H1 (cell line): ENCODE measurements around the gene MSH2. TPM values are rescaled to one million over a fixed set of nuclear protein-coding genes. Genes with fewer than 3 reads are reported as not detected.

Source experiments
- CTCF ChIA-PET: fragments of 300-600 bp; sonication (Branson Sonifier 250); formaldehyde crosslinking; loops from one replicate; lab custom pipeline; 2021; ENCODE audit not compliant: partially characterized antibody; lab: Charles Lee
- POLR2A ChIA-PET: fragments of 300-600 bp; sonication (Branson Sonifier 250); formaldehyde crosslinking; loops from one replicate; lab custom pipeline; 2021; ENCODE audit warnings: inconsistent platforms; ENCODE audit not compliant: partially characterized antibody; lab: Charles Lee
- DNase-seq, 2 experiments: peaks; one replicate each; pipeline versions ENCODE4 v3.0.0 to v3.0.0-alpha.2; 2010 to 2022; ENCODE audit warnings: low spot score in 2 of 2, low read depth in 1 of 2, mixed read lengths in 1 of 2
- FAIRE-seq: peaks from 2 replicates; lab custom pipeline; 2011; peaks lifted over from hg19 to GRCh38; lab: Jason Lieb, UNC
- H2AFZ ChIP-seq: 2 replicates; pipeline ENCODE4 v1.8.1; 2012; ENCODE audit warnings: low read length, inconsistent platforms
- H2AK5ac ChIP-seq: 2 replicates; pipeline ENCODE4 v1.6.1; 2013; ENCODE audit warnings: low read depth, low read length
- H2BK120ac ChIP-seq: replicated peaks from 2 replicates; pipeline ENCODE3; 2013; ENCODE audit warnings: low read depth, low read length, inconsistent platforms
- H2BK12ac ChIP-seq: 2 replicates; pipeline ENCODE4 v1.6.1; 2013; ENCODE audit warnings: low read depth, low read length
- H2BK15ac ChIP-seq: 2 replicates; pipeline ENCODE4 v1.6.1; 2013; ENCODE audit warnings: low read length
- H2BK20ac ChIP-seq: 2 replicates; pipeline ENCODE4 v1.6.1; 2013; ENCODE audit warnings: low read length
- H2BK5ac ChIP-seq: 2 replicates; pipeline ENCODE4 v1.6.1; 2013; ENCODE audit warnings: low read depth, low read length
- H3K14ac ChIP-seq: 2 replicates; pipeline ENCODE4 v1.6.1; 2013; ENCODE audit warnings: inconsistent platforms; ENCODE audit not compliant: insufficient read length
- H3K18ac ChIP-seq: 2 replicates; pipeline ENCODE4 v1.6.1; 2013; ENCODE audit warnings: low read length; ENCODE audit errors: extremely low read depth
- H3K23ac ChIP-seq: 2 replicates; pipeline ENCODE4 v1.6.1; 2013; ENCODE audit warnings: inconsistent platforms; ENCODE audit not compliant: insufficient read length
- H3K23me2 ChIP-seq: 2 replicates; pipeline ENCODE4 v1.6.1; 2013; ENCODE audit warnings: low read depth, low read length
- H3K27ac ChIP-seq: 2 replicates; pipeline ENCODE4 v1.6.1; 2011; ENCODE audit warnings: low read depth, low read length, inconsistent platforms
- H3K27me3 ChIP-seq, 4 experiments: replicated peaks in 1 of 4; 1 replicate in 1 of 4; 2 replicates in 3 of 4; pipeline versions ENCODE4 v1.6.1 to v1.8.1; 2011 to 2013; ENCODE audit warnings: low read length in 3 of 4, mild to moderate bottlenecking in 3 of 4, inconsistent platforms in 2 of 4, mixed read lengths in 2 of 4, moderate library complexity in 1 of 4; ENCODE audit not compliant: control insufficient read depth in 3 of 4, insufficient read depth in 3 of 4; ENCODE audit errors: extremely low read depth in 1 of 4
- H3K36me3 ChIP-seq, 4 experiments: 2 replicates each; pipeline versions ENCODE4 v1.6.1 to v1.8.1; 2011 to 2013; ENCODE audit warnings: mild to moderate bottlenecking in 4 of 4, low read length in 3 of 4, moderate library complexity in 2 of 4, control low read depth in 1 of 4, inconsistent platforms in 1 of 4; ENCODE audit not compliant: insufficient read depth in 4 of 4, control insufficient read depth in 2 of 4
- H3K4ac ChIP-seq: replicated peaks from 2 replicates; pipeline ENCODE3; 2013; ENCODE audit warnings: low read length, low read depth, mixed read lengths, inconsistent platforms; ENCODE audit not compliant: insufficient read length
- H3K4me1 ChIP-seq, 4 experiments: replicated peaks in 1 of 4; 1 replicate in 1 of 4; 2 replicates in 3 of 4; pipeline versions ENCODE4 v1.6.1 to v1.8.1; 2011 to 2013; ENCODE audit warnings: low read length in 3 of 4, inconsistent platforms in 2 of 4, mixed read lengths in 1 of 4; ENCODE audit not compliant: insufficient read depth in 4 of 4, control insufficient read depth in 3 of 4
- H3K4me2 ChIP-seq, 2 experiments: 2 replicates each; pipeline versions ENCODE4 v1.6.1 to v1.8.1; 2011 to 2013; ENCODE audit warnings: low read depth in 2 of 2, low read length in 2 of 2, control low read depth in 1 of 2, inconsistent platforms in 1 of 2, mild to moderate bottlenecking in 1 of 2; ENCODE audit not compliant: insufficient read depth in 1 of 2
- H3K4me3 ChIP-seq, 4 experiments: fragments of 200-600, 300-600 bp in 1 of 4; sonication (generic), shearing (Covaris generic), sonication (Bioruptor Twin) in 1 of 4; 2 replicates each; pipeline versions ENCODE4 v1.5.1 to v1.8.1; 2011 to 2016; ENCODE audit warnings: low read length in 4 of 4, low read depth in 3 of 4, control low read depth in 2 of 4, inconsistent platforms in 2 of 4, mild to moderate bottlenecking in 2 of 4, mixed read lengths in 1 of 4, moderate library complexity in 1 of 4; ENCODE audit not compliant: insufficient read depth in 2 of 4; ENCODE audit errors: extremely low read depth in 1 of 4
- H3K56ac ChIP-seq: replicated peaks from 2 replicates; pipeline ENCODE3; 2013; ENCODE audit warnings: low read depth, mild to moderate bottlenecking, mixed read lengths, low read length, inconsistent platforms; ENCODE audit not compliant: insufficient read length
- H3K79me1 ChIP-seq: 2 replicates; pipeline ENCODE4 v1.6.1; 2013; ENCODE audit warnings: low read depth, low read length, control low read depth
- H3K79me2 ChIP-seq, 2 experiments: 2 replicates each; pipeline versions ENCODE4 v1.6.1 to v1.8.1; 2012 to 2013; ENCODE audit warnings: low read length in 2 of 2, mild to moderate bottlenecking in 2 of 2, inconsistent platforms in 1 of 2; ENCODE audit not compliant: insufficient read depth in 2 of 2, control insufficient read depth in 1 of 2
- H3K9ac ChIP-seq, 4 experiments: replicated peaks in 1 of 4; 1 replicate in 1 of 4; 2 replicates in 3 of 4; pipeline versions ENCODE4 v1.6.1 to v1.8.1; 2011 to 2013; ENCODE audit warnings: low read depth in 3 of 4, low read length in 3 of 4, control low read depth in 2 of 4, mild to moderate bottlenecking in 2 of 4, moderate library complexity in 2 of 4, inconsistent platforms in 1 of 4; ENCODE audit errors: extremely low read depth in 1 of 4
- H3K9me3 ChIP-seq, 2 experiments: 2 replicates each; pipeline versions ENCODE4 v1.6.1 to v1.8.1; 2012 to 2013; ENCODE audit warnings: mild to moderate bottlenecking in 2 of 2, moderate library complexity in 2 of 2, control low read depth in 1 of 2, inconsistent platforms in 1 of 2, low read depth in 1 of 2, low read length in 1 of 2, mixed read lengths in 1 of 2; ENCODE audit not compliant: insufficient read depth in 2 of 2
- H4K20me1 ChIP-seq, 2 experiments: replicated peaks in 1 of 2; 2 replicates each; pipeline versions ENCODE3 to v1.8.1; 2011 to 2013; ENCODE audit warnings: inconsistent platforms in 2 of 2, low read length in 2 of 2, mild to moderate bottlenecking in 1 of 2; ENCODE audit not compliant: insufficient read depth in 2 of 2, control insufficient read depth in 1 of 2
- H4K5ac ChIP-seq: 2 replicates; pipeline ENCODE4 v1.6.1; 2013; ENCODE audit warnings: low read length, low read depth, mixed read lengths, inconsistent platforms; ENCODE audit not compliant: insufficient read length
- H4K8ac ChIP-seq: 2 replicates; pipeline ENCODE4 v1.8.0; 2013; ENCODE audit warnings: mild to moderate bottlenecking, moderate library complexity, low read length, inconsistent platforms; ENCODE audit not compliant: insufficient read depth; ENCODE audit errors: extremely low read depth
- H4K91ac ChIP-seq: replicated peaks from 2 replicates; pipeline ENCODE3; 2013; ENCODE audit warnings: low read length, mixed read lengths, inconsistent platforms; ENCODE audit not compliant: insufficient read length
- EZH2 ChIP-seq: fragments of 200-600 bp; sonication (generic); IDR thresholded peaks from 2 replicates; pipeline ENCODE4 v1.7.1; 2012; ENCODE audit warnings: low read depth, mild to moderate bottlenecking, moderate library complexity, low read length, inconsistent platforms; ENCODE audit not compliant: severe bottlenecking
- POLR2A ChIP-seq, 2 experiments: IDR thresholded peaks; 1 replicate in 1 of 2; 2 replicates in 1 of 2; pipeline ENCODE4 v1.6.1; 2011; ENCODE audit warnings: low read depth in 2 of 2, low read length in 2 of 2, mild to moderate bottlenecking in 2 of 2; ENCODE audit errors: control extremely low read depth in 1 of 2
- RBBP5 ChIP-seq: IDR thresholded peaks from 2 replicates; pipeline ENCODE4 v1.7.1; 2012; ENCODE audit warnings: low read depth, mild to moderate bottlenecking, inconsistent platforms, low read length, moderate library complexity, borderline replicate concordance
- TAF1 ChIP-seq: IDR thresholded peaks from 2 replicates; pipeline ENCODE4 v1.6.1; 2011; ENCODE audit warnings: mild to moderate bottlenecking, low read depth, low read length
- WGBS, 2 experiments: shearing (Covaris generic) in 1 of 2; methylation state at CpG; one replicate each; pipeline versions ENCODE4 v1.1.6 to v1.1.7; 2013 to 2015; ENCODE audit warnings: low lambda C conversion rate in 2 of 2, mixed read lengths in 2 of 2, inconsistent platforms in 1 of 2, low coverage in 1 of 2, missing lambda C conversion rate in 1 of 2; ENCODE audit not compliant: insufficient replicate concordance in 2 of 2, insufficient coverage in 1 of 2, insufficient read length in 1 of 2; ENCODE audit errors: extremely low coverage in 1 of 2, missing lambda C conversion rate in 1 of 2; 5-methylcytosine and 5-hydroxymethylcytosine counted together
- polyA plus RNA-seq, 7 experiments: library from polyadenylated mRNA; depleted of rRNA in 3 of 7; stranded (reverse) in 5 of 7; unstranded in 2 of 7; fragments of >200 nt in 5 of 7; fragments of 200-250 nt in 2 of 7; gene quantifications; 1 replicate in 5 of 7; 2 replicates in 1 of 7; 4 replicates in 1 of 7; pipeline versions ENCODE4 v1.2.1 to v1.2.3, GENCODE V29; 2011 to 2013; ENCODE audit warnings: missing spikeins in 2 of 7, mixed read lengths in 2 of 7
- total RNA-seq: library from RNA; stranded (reverse); fragmentation: NEBNext Ultra II Directional; extraction: Animal tissue kit (Norgen Biotek cat#: 25700); gene quantifications from 2 replicates; pipeline ENCODE4 v1.2.1, GENCODE V29; 2021

The MSH2 gene
- total and polyA plus RNA-seq, 2 of the 8 experiments (the other 6 are each of a cell fraction or from before 2014, with no cell fraction given): 64.1 to 228 TPM

DNA sequence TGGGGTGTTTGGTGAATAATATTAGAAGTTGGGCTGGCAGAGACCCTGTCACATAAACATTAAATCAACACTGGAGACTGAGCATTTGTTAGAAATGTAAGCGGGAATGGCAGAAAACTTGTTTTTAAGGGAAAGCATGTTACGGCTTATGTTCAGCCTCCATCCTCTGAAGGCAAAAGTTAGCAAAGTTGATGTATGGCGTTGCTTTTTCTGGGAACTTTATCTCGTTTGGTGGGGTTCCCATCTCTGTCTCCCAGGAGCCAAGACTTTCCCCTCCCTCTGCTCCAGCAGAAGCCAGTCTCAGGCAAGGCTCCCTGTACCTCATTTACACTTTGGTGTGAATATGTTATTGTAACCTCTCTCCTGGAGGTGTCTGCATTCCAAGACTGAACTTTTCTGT lies 105.1 kb downstream of the MSH2 start:
- ChIA-PET POLR2A (interaction anchor here (0.7 to 1.4 kb wide), 2 partner anchors 19 to 49 kb away, joined by 3 to 4 read pairs; no protein-coding TSS in a partner anchor), CTCF (interaction anchor here (1.1 kb wide), 1 partner anchor 147 kb away, joined by 3 read pairs; no protein-coding TSS in a partner anchor)
- H4K5ac ChIP-seq: no peak overlapping the region
- no peak overlapping the region for H2AK5ac ChIP-seq
- FAIRE-seq: no peak
- H2BK15ac ChIP-seq: no peak overlapping the region
- H3K9me3 ChIP-seq: peaks cover 14 to 15% of the 10 kb centered on the region in 2 experiments
- no peak overlapping the region for H4K91ac ChIP-seq
- no peak overlapping the region for H2BK5ac ChIP-seq
- H3K79me1 ChIP-seq: no peaks in the 10 kb centered on the region
- no peak overlapping the region for H3K56ac ChIP-seq
- H3K4me1 ChIP-seq: peaks cover 0 to 4% (median 1%) of the 10 kb centered on the region in 4 experiments; a peak in 2 of 7 replicates
- H3K4ac ChIP-seq: no peak overlapping the region
- H3K18ac ChIP-seq: no peak overlapping the region
- H3K14ac ChIP-seq: no peak overlapping the region
- H2BK20ac ChIP-seq: no peak overlapping the region
- H4K8ac ChIP-seq: no peak overlapping the region
- DNase-seq: no peak
- no peaks in the 10 kb centered on the region for H4K20me1 ChIP-seq
- H3K4me2 ChIP-seq: no peak overlapping the region
- no peaks in the 10 kb centered on the region for H3K79me2 ChIP-seq
- no peak overlapping the region for H2BK120ac ChIP-seq
- 88% methylated on average over 4 of the region's 4 CpGs; no CpG with 5 or more reads in 1 of the 2 experiments for WGBS, 2 experiments
- no peak overlapping the region for H2AFZ ChIP-seq
- no peaks in the 10 kb centered on the region for H3K27me3 ChIP-seq
- no peak overlapping the region for H3K9ac ChIP-seq
- no peaks in the 10 kb centered on the region; a peak in 1 of 8 replicates for H3K36me3 ChIP-seq
- no peak overlapping the region for H3K27ac ChIP-seq
- no peak overlapping the region for H3K4me3 ChIP-seq
- no peaks in the 10 kb centered on the region for H3K23me2 ChIP-seq
- no peak overlapping the region for H2BK12ac ChIP-seq
- no peak overlapping the region for H3K23ac ChIP-seq
- TF ChIP-seq RBBP5: no peak
- TF ChIP-seq TAF1: no peak
- no peak for TF ChIP-seq POLR2A (IDR thresholded peaks at IDR 0.05; ENCODE audit: control extremely low read depth in 1 of 2, low read depth in 2 of 2, low read length in 2 of 2)
- no peak for TF ChIP-seq EZH2
